ENCODE results near the gene CCL4.
"Not testable (repeated sequence)": the region's sequence is repeated elsewhere in the genome, so short reads cannot be mapped to it uniquely, and the experiment has no call there.

Gene CCL4

GRCh38 chr17:36087897-36088572 is 15.6 kb upstream of the CCL4 start:
- not testable (repeated sequence) for DNase-seq (ENCODE audit: low spot score)

- no peak for DNase-seq (ENCODE audit: low spot score)
Measured at GRCh38 chr17:36088670-36089338, 14.8 kb upstream of the CCL4 start.

GRCh38 chr17:36089339-36089865 is 14.2 kb upstream of the CCL4 start:
- no peak for DNase-seq (ENCODE audit: low spot score)

- DNase-seq (ENCODE audit: low spot score) = no peak
Measured at GRCh38 chr17:36089888-36090836, 13.5 kb upstream of the CCL4 start, which contains the start of gene CCL3. Gene CCL3, minus strand, starts transcription at chr17:36090143. Its CDS starts 85 bp downstream, at chr17:36090058.

- no peak for DNase-seq (ENCODE audit: low spot score)
Measured at GRCh38 chr17:36092230-36092629, 11.4 kb upstream of the CCL4 start.

GRCh38 chr17:36092715-36093114 is 10.9 kb upstream of the CCL4 start:
- DNase-seq (ENCODE audit: low spot score) = not testable (repeated sequence)

GRCh38 chr17:36094232-36094631 is 9.4 kb upstream of the CCL4 start:
- DNase-seq (ENCODE audit: low spot score) = no peak

GRCh38 chr17:36094746-36095145 is 8.9 kb upstream of the CCL4 start:
- DNase-seq (ENCODE audit: low spot score) = no peak

GRCh38 chr17:36095992-36096391 is 7.6 kb upstream of the CCL4 start:
- DNase-seq (ENCODE audit: low spot score) = no peak

GRCh38 chr17:36099004-36099403 is 4.6 kb upstream of the CCL4 start:
- not testable (repeated sequence) for DNase-seq (ENCODE audit: low spot score)

GRCh38 chr17:36104246-36104645 is 619 bp downstream of the CCL4 start:
- DNase-seq (ENCODE audit: low spot score) = not testable (repeated sequence)

GRCh38 chr17:36104701-36105181 is 1.1 kb downstream of the CCL4 start:
- DNase-seq (ENCODE audit: low spot score) = no peak

GRCh38 chr17:36105781-36106492 is 2.3 kb downstream of the CCL4 start:
- no peak for DNase-seq (ENCODE audit: low spot score)

GRCh38 chr17:36106493-36106835 is 2.8 kb downstream of the CCL4 start:
- DNase-seq (ENCODE audit: low spot score) = no peak

GRCh38 chr17:36107660-36108059 is 4.0 kb downstream of the CCL4 start:
- DNase-seq (ENCODE audit: low spot score) = no peak

GRCh38 chr17:36108265-36108664 is 4.6 kb downstream of the CCL4 start:
- not testable (repeated sequence) for DNase-seq (ENCODE audit: low spot score)

GRCh38 chr17:36111068-36111490 is 7.5 kb downstream of the CCL4 start:
- no peak for DNase-seq (ENCODE audit: low spot score)

- no peak for DNase-seq (ENCODE audit: low spot score)
Measured at GRCh38 chr17:36112572-36112971, 8.9 kb downstream of the CCL4 start.

GRCh38 chr17:36113131-36113530 is 9.5 kb downstream of the CCL4 start:
- not testable (repeated sequence) for DNase-seq (ENCODE audit: low spot score)

- DNase-seq (ENCODE audit: low spot score) = not testable (repeated sequence)
Measured at GRCh38 chr17:36114971-36115648, 11.5 kb downstream of the CCL4 start.

- not testable (repeated sequence) for DNase-seq (ENCODE audit: low spot score)
Measured at GRCh38 chr17:36115649-36115977, 12.0 kb downstream of the CCL4 start.

Data from HuH-7.5 (cell line).